Coronary artery (tissue), 2 donors: ENCODE measurements around the gene IGF2BP3.

ENCODE experiments used
- DNase-seq: peaks from one replicate; pipeline ENCODE4 v3.0.0-alpha.2; 2017; ENCODE audit warnings: low spot score
- H3K27ac ChIP-seq, 2 donors: fragments of 200-600 bp; sonication (generic); one replicate each; pipeline ENCODE4 v1.5.1; 2016 to 2019
- H3K4me3 ChIP-seq: fragments of 200-600 bp; sonication (generic); 2 replicates; pipeline ENCODE4 v1.5.1; 2016; ENCODE audit warnings: mild to moderate bottlenecking, moderate library complexity
- CTCF ChIP-seq: fragments of 200-600 bp; sonication (generic); IDR thresholded peaks from one replicate; pipeline ENCODE4 v1.5.1; 2019; ENCODE audit warnings: antibody characterized with exemption

The IGF2BP3 gene

GRCh38 chr7:23471106-23471859 lies 992 bp upstream of the IGF2BP3 start:
- TF ChIP-seq CTCF = no peak
- no peak overlapping the region for H3K27ac ChIP-seq
- H3K4me3 ChIP-seq = peak overlapping the region; percentile 66
- DNase-seq = no peak

GRCh38 chr7:23469961-23470250 lies 385 bp downstream of the IGF2BP3 start:
- no peak for TF ChIP-seq CTCF
- no peak for DNase-seq
- no peak overlapping the region for H3K27ac ChIP-seq
- H3K4me3 ChIP-seq = peak overlapping the region; percentile 66

GRCh38 chr7:23469150-23469960 lies 936 bp downstream of the IGF2BP3 start:
- no peak for TF ChIP-seq CTCF
- H3K27ac ChIP-seq = no peak overlapping the region
- H3K4me3 ChIP-seq = peak overlapping the region; percentile 66
- DNase-seq = no peak

GRCh38 chr7:23468526-23469149 lies 1.7 kb downstream of the IGF2BP3 start:
- Histone ChIP-seq H3K4me3 (peak overlapping the region; percentile 66), H3K27ac (no peak overlapping the region)
- DNase-seq = no peak

GRCh38 chr7:23467806-23468525 lies 2.3 kb downstream of the IGF2BP3 start:
- Histone ChIP-seq H3K27ac (no peak overlapping the region), H3K4me3 (peak overlapping the region; percentile 66)
- DNase-seq = no peak
- TF ChIP-seq CTCF = no peak

More at GRCh38 chr7:23468526-23469149, 1.7 kb downstream of the IGF2BP3 start:
- no peak for TF ChIP-seq CTCF

- Histone ChIP-seq H3K27ac (no peak overlapping the region), H3K4me3 (peak overlapping the region; percentile 66)
- no peak for TF ChIP-seq CTCF
- DNase-seq = no peak
Measured at GRCh38 chr7:23467291-23467805, 2.9 kb downstream of the IGF2BP3 start.
